GM18508 (cell line): ENCODE data around the gene FAAH.

Experiments
- ATAC-seq: cut with Tn5 transposase; IDR thresholded peaks from one replicate; pipeline ENCODE4 v1.9.1; 2021; ENCODE audit warnings: moderate number of reproducible peaks; ENCODE audit not compliant: insufficient read depth, unreplicated experiment

FAAH gene

GRCh38 chr1:46418976-46419375 is 24.9 kb downstream of the FAAH start:
- ATAC-seq = no peak

GRCh38 chr1:46420533-46420915 is 26.4 kb downstream of the FAAH start:
- no peak for ATAC-seq

GRCh38 chr1:46421739-46422138 is 27.6 kb downstream of the FAAH start:
- ATAC-seq = no peak

- no peak for ATAC-seq
Observed at GRCh38 chr1:46422261-46422871, 28.2 kb downstream of the FAAH start.

- no peak for ATAC-seq
Observed at GRCh38 chr1:46423574-46424240, 29.6 kb downstream of the FAAH start.

GRCh38 chr1:46424730-46425129 is 30.6 kb downstream of the FAAH start:
- no peak for ATAC-seq

- no peak for ATAC-seq
Observed at GRCh38 chr1:46425726-46426125, 31.6 kb downstream of the FAAH start.

GRCh38 chr1:46427541-46427940 is 33.4 kb downstream of the FAAH start:
- no peak for ATAC-seq

- ATAC-seq = no peak
Observed at GRCh38 chr1:46429436-46429835, 35.3 kb downstream of the FAAH start.

- ATAC-seq = no peak
Observed at GRCh38 chr1:46431695-46432094, 37.6 kb downstream of the FAAH start.

GRCh38 chr1:46432781-46433327 is 38.7 kb downstream of the FAAH start:
- no peak for ATAC-seq

GRCh38 chr1:46434358-46434757 is 40.2 kb downstream of the FAAH start:
- ATAC-seq = no peak

GRCh38 chr1:46436844-46437243 is 42.7 kb downstream of the FAAH start:
- ATAC-seq = no peak

GRCh38 chr1:46437723-46438122 is 43.6 kb downstream of the FAAH start:
- ATAC-seq = no peak

- ATAC-seq = no peak
Observed at GRCh38 chr1:46438346-46438745, 44.2 kb downstream of the FAAH start.

GRCh38 chr1:46440478-46440877 is 46.4 kb downstream of the FAAH start:
- no peak for ATAC-seq

- no peak for ATAC-seq
Observed at GRCh38 chr1:46442317-46443161, 48.4 kb downstream of the FAAH start.

- no peak for ATAC-seq
Observed at GRCh38 chr1:46444466-46444865, 50.3 kb downstream of the FAAH start.

- no peak for ATAC-seq
Observed at GRCh38 chr1:46445773-46446256, 51.7 kb downstream of the FAAH start.

- no peak for ATAC-seq
Observed at GRCh38 chr1:46446646-46447498, 52.8 kb downstream of the FAAH start.
